GM18502 (cell line): Measurements from ENCODE around the gene DLX2.
"Not testable (repeated sequence)": the region's sequence is repeated elsewhere in the genome, so short reads cannot be mapped to it uniquely, and the experiment has no call there.

Experiments used
- ATAC-seq: cut with Tn5 transposase; IDR thresholded peaks from one replicate; pipeline ENCODE4 v1.9.1; 2021; ENCODE audit warnings: mild to moderate bottlenecking; ENCODE audit not compliant: unreplicated experiment, poor library complexity

Gene DLX2

DNA sequence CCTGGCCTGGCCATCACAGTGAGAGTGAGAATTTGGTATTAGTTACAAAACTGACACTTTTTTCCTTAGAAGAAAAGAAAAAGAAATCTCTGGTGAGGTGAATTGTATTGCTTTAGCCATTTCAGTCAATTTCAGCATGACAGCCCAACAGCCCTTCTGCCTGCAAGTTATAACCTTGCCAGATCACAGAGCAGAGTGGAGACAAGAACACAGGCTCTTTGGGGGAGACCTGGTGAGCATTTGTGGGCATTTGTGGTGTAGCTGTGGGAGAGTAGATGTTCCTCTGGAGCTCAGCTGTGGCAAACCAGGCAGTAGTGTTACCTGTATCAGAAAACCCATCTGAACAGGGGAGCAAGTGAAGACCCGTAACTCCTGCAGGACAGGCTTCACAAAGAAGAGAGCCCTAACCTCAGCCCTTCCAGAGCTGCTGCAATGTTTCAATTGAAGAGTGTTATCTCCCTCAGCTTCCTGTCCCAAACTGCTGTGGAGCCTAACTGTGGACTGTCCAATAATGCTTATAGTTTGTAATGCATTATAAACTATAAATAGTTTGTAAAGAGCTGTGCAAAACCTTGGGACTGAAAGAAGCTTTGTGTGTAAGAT, 40.2 kb downstream of the DLX2 start:
- ATAC-seq: no peak

GRCh38 chr2:172060118-172060517, 42.6 kb downstream of the DLX2 start:
- not testable (repeated sequence) for ATAC-seq

- no peak for ATAC-seq
These were observed 44.0 kb downstream of the DLX2 start for GRCh38 chr2:172058660-172059059.

DNA sequence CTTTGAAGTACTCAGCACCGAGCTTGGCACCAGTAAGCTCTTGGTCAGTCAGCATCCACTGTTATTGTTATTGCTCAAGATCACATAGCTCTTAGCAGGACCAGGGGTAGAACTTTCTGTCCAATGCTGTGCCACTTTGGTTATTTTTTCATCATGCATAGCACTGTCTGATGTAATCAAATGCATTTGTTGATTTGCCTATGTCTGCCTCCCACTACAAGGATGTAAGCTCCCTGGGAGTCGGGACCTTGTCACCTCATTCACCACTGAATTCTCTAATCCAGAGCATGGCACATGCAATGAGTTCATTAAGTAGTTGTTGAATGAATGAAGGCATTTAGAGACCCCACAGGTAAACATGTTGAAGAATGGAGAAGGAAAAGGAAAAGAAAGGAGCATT, 46.4 kb downstream of the DLX2 start:
- no peak for ATAC-seq

DNA sequence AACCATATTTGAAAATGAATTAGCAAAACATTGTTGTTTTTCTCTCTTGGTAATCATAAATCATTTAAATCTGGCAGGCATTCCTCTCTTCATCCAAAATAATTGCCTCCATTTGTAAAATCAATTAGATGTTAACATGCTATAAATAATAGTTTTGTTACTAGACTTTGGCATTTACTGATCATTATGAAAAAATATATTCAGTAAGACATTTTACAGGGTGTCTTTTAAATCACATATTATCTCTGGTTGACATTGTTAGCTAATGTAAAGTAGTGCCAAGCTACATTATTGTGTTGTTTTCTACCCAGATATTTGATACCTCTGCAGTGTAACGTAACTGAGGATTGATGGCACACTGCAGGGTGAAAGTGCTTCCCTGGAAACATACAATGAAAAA, 49.2 kb downstream of the DLX2 start:
- no peak for ATAC-seq

DNA sequence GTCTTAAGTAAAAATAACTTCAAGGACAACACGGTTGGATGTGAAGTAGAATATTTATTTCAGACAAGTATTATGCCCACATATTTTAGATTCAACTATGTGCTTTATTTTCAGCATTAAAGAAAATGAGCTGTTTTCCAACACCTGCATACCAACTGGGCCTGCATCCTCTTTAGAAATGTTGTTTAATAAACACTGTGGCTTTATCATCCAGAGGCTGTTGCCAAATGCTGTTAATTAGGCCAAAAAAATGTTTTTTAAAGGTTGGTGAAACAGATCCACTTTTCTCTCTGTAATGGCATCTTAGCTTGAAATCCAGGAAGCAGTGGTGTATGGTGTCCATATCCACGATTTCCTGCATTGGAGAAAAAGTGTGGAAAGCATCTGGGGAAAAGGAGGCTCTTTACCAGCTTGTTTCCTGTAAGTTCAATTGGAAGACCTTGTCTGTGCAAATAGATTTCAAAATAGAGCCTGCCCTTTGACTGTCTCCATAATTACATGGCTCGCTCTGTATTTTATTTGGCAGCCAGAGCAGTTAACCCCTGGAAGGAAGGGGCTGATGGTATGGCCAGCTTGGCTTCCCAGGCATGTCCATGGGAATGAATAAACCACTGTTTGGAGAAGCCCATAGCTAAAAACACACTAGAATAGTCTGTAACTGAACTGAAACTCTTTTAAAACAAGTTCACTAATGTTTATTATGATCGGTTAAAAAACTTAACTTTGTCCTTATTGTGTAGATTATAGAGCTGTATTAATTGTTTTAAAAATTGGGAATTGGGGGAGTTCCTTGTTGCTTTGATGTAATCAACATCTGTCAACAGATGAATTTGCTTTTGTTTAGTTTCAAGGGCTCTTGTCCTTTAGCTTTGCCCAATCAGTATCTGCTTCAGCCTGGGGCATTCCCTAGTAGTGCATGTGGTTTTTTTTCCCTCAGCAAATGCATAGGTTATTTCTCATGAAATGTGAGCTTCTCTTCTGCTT, 50.4 kb downstream of the DLX2 start:
- ATAC-seq: no peak

DNA sequence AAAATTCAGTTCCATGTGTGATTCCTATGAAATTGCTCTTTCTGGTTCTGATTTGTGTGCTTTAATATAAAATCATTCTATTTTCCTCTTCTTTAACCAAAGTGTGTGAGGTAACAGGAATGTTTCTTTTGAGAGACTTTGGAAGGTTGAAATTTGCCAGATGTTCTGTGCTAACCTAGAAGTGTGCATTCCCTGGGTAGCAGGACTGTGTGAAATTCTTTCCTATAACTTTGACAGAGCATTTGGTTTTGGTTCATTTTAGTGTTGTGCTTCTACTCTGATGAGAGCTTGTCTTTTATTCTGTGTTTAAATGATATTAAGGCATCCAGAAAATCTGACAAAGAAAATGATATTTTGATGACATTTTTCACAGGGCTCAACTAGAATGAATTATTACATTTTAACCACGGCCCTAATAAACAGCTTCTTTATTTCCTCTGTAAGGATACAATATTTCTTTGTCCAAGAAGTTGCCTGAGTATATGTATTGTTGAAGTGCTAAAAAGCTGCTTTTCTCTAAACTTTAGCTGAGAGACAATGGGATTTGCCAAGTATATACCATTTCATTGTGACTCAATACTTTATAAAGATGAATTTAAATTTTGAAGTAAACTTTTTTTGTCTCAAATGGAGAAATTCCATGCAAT, 52.1 kb downstream of the DLX2 start:
- ATAC-seq: no peak

- no peak for ATAC-seq
These were observed 53.1 kb downstream of the DLX2 start for GRCh38 chr2:172049567-172050120.
